Stimulated activated CD8-positive, alpha-beta memory T cell treated with anti-CD3 and anti-CD28 coated beads, Interleukin-12 subunit alpha, Interleukin-12 subunit beta, amount 100 ng/mL, for 4 hours (primary cell): ENCODE results near the gene AWAT2.

Experiments used
- DNase-seq: peaks from one replicate; pipeline ENCODE4 v3.0.0-alpha.2; 2020; ENCODE audit warnings: low read depth

AWAT2 gene

GRCh38 chrX:70042399-70043371, 7.1 kb downstream of the AWAT2 start:
- DNase-seq = no peak

GRCh38 chrX:70041993-70042392, 7.7 kb downstream of the AWAT2 start:
- no peak for DNase-seq

GRCh38 chrX:70039758-70040157, 10.0 kb downstream of the AWAT2 start:
- DNase-seq = no peak

- no peak for DNase-seq
Observed at GRCh38 chrX:70038951-70039350, 10.8 kb downstream of the AWAT2 start.

GRCh38 chrX:70038515-70038914, 11.2 kb downstream of the AWAT2 start:
- DNase-seq = no peak

GRCh38 chrX:70034646-70035045, 15.1 kb downstream of the AWAT2 start:
- DNase-seq = no peak

GRCh38 chrX:70033348-70034051, 16.2 kb downstream of the AWAT2 start:
- DNase-seq = no peak

GRCh38 chrX:70032792-70033191, 16.9 kb downstream of the AWAT2 start:
- no peak for DNase-seq

GRCh38 chrX:70030301-70030767, 19.4 kb downstream of the AWAT2 start:
- DNase-seq = no peak

GRCh38 chrX:70029863-70030262, 19.9 kb downstream of the AWAT2 start:
- no peak for DNase-seq

- no peak for DNase-seq
Observed at GRCh38 chrX:70026851-70027200, 22.9 kb downstream of the AWAT2 start.

- DNase-seq = no peak
Observed at GRCh38 chrX:70026112-70026850, 23.5 kb downstream of the AWAT2 start.

- DNase-seq = no peak
Observed at GRCh38 chrX:70025464-70025863, 24.3 kb downstream of the AWAT2 start.

- no peak for DNase-seq
Observed at GRCh38 chrX:70022616-70023015, 27.1 kb downstream of the AWAT2 start.

GRCh38 chrX:70016513-70016912, 33.2 kb downstream of the AWAT2 start:
- DNase-seq = no peak

- no peak for DNase-seq
Observed at GRCh38 chrX:70013466-70014381, 36.0 kb downstream of the AWAT2 start.

- DNase-seq = no peak
Observed at GRCh38 chrX:70012756-70013155, 37.0 kb downstream of the AWAT2 start.

GRCh38 chrX:70009970-70010369, 39.8 kb downstream of the AWAT2 start:
- no peak for DNase-seq

GRCh38 chrX:70009049-70009448, 40.7 kb downstream of the AWAT2 start:
- no peak for DNase-seq

- DNase-seq = no peak
Observed at GRCh38 chrX:70007946-70008345, 41.8 kb downstream of the AWAT2 start.

GRCh38 chrX:70001708-70002341, 47.9 kb downstream of the AWAT2 start:
- no peak for DNase-seq
